Activated T-helper 1 cell treated with anti-CD3 and anti-CD28 coated beads, Interleukin-12 subunit alpha, Interleukin-12 subunit beta, Interleukin-2, Interleukin-4 antibody, amounts not matched to agents 30 ng/mL and 10 ng/mL and 1 ng/mL, durations not matched to agents 14 hours and 24 hours and 36 hours (primary cell): ENCODE results near the gene SGPL1. TPM values are rescaled to one million over a fixed set of nuclear protein-coding genes. Genes with fewer than 3 reads are reported as not detected.

Experiments
- DNase-seq: peaks from one replicate; pipeline ENCODE4 v3.0.0; 2021; ENCODE audit warnings: low spot score
- H3K27ac Mint-ChIP-seq: one replicate; pipeline ENCODE4 v1.8.0; 2021; ENCODE audit warnings: mild to moderate bottlenecking, mixed read lengths
- H3K27me3 Mint-ChIP-seq: one replicate; pipeline ENCODE4 v1.8.0; 2022; ENCODE audit warnings: mild to moderate bottlenecking, moderate library complexity, mixed read lengths; ENCODE audit not compliant: insufficient read depth
- H3K36me3 Mint-ChIP-seq: one replicate; pipeline ENCODE4 v1.8.0; 2021; ENCODE audit warnings: low read depth, mixed read lengths
- H3K4me1 Mint-ChIP-seq: one replicate; pipeline ENCODE4 v1.8.0; 2021; ENCODE audit warnings: low read depth, mixed read lengths
- H3K4me3 Mint-ChIP-seq: one replicate; pipeline ENCODE4 v1.8.0; 2021; ENCODE audit warnings: mild to moderate bottlenecking, moderate library complexity, mixed read lengths
- H3K9me3 Mint-ChIP-seq: one replicate; pipeline ENCODE4 v1.8.0; 2021; ENCODE audit warnings: mixed read lengths
- intact Hi-C: fragments of 100-400 bp; cut with micrococcal nuclease; formaldehyde crosslinking; loops from one replicate; pipeline ENCODE4 v1.15.1; 2024
- total RNA-seq: library from RNA; stranded (reverse); gene quantifications from 2 replicates; pipeline ENCODE4 v1.2.3, GENCODE V29; 2022

The SGPL1 gene
- total RNA-seq, 1 donor from 2014 or later: 79.0 TPM

- Mint-ChIP-seq H3K27me3 (peaks cover under 1% of the 10 kb centered on the region), H3K27ac (peak within 1 kb of the TSS; percentile 71), H3K9me3 (no peaks in the 10 kb centered on the region), H3K4me1 (peaks cover 10% of the 10 kb centered on the region), H3K4me3 (peak within 1 kb of the TSS; percentile 82), H3K36me3 (peaks cover 9% of the 10 kb centered on the region)
- intact Hi-C loops: loop anchor here (1.0 to 10.0 kb wide), 2 partner anchors 8 to 483 kb away; partner anchors contain the start of gene EIF4EBP2
- DNase-seq: peak; percentile 71
These were observed 72.4 kb downstream of the SGPL1 start, which contains the start of gene PCBD1 for GRCh38 chr10:70887804-70888800. Gene PCBD1 (minus strand): TSS chr10:70888565. CDS start chr10:70888533, 32 bp downstream.

GRCh38 chr10:70889291-70889690 lies 73.5 kb downstream of the SGPL1 start:
- intact Hi-C loops: loop anchor here (10.0 kb wide), 1 partner anchor 484 kb away; the partner anchor contains the start of gene EIF4EBP2
- H3K4me3 Mint-ChIP-seq: peak overlapping the region; percentile 82
- no peaks in the 10 kb centered on the region for H3K9me3 Mint-ChIP-seq
- H3K27me3 Mint-ChIP-seq: peaks cover 3% of the 10 kb centered on the region
- H3K27ac Mint-ChIP-seq: no peak overlapping the region
- no peak for DNase-seq
- H3K36me3 Mint-ChIP-seq: peaks cover 5% of the 10 kb centered on the region
- H3K4me1 Mint-ChIP-seq: peaks cover 10% of the 10 kb centered on the region

GRCh38 chr10:70890917-70891431 lies 75.2 kb downstream of the SGPL1 start:
- Mint-ChIP-seq H3K27me3 (peaks cover 8% of the 10 kb centered on the region), H3K4me1 (peaks cover 10% of the 10 kb centered on the region), H3K9me3 (no peaks in the 10 kb centered on the region), H3K36me3 (no peaks in the 10 kb centered on the region), H3K4me3 (no peak overlapping the region), H3K27ac (no peak overlapping the region)
- no peak for DNase-seq
- intact Hi-C loops: no loop called here

- no peak overlapping the region for H3K4me3 Mint-ChIP-seq
- intact Hi-C loops: no loop called here
- H3K27me3 Mint-ChIP-seq: peaks cover 8% of the 10 kb centered on the region
- no peak for DNase-seq
- H3K27ac Mint-ChIP-seq: no peak overlapping the region
- peaks cover 10% of the 10 kb centered on the region for H3K4me1 Mint-ChIP-seq
- no peaks in the 10 kb centered on the region for H3K9me3 Mint-ChIP-seq
- H3K36me3 Mint-ChIP-seq: no peaks in the 10 kb centered on the region
These were observed 75.9 kb downstream of the SGPL1 start for GRCh38 chr10:70891627-70892026.

- intact Hi-C loops: no loop called here
- Mint-ChIP-seq H3K36me3 (no peaks in the 10 kb centered on the region), H3K27ac (no peak overlapping the region), H3K9me3 (no peaks in the 10 kb centered on the region), H3K4me1 (peaks cover 10% of the 10 kb centered on the region), H3K4me3 (no peak overlapping the region), H3K27me3 (peaks cover 8% of the 10 kb centered on the region)
- DNase-seq: no peak
These were observed 76.9 kb downstream of the SGPL1 start for GRCh38 chr10:70892631-70893030.

GRCh38 chr10:70893227-70894006 lies 77.7 kb downstream of the SGPL1 start:
- Mint-ChIP-seq H3K4me3 (no peak overlapping the region), H3K27ac (no peak overlapping the region), H3K9me3 (no peaks in the 10 kb centered on the region), H3K36me3 (no peaks in the 10 kb centered on the region), H3K4me1 (peaks cover 10% of the 10 kb centered on the region), H3K27me3 (peaks cover 8% of the 10 kb centered on the region)
- intact Hi-C loops: no loop called here
- DNase-seq: no peak

- DNase-seq: no peak
- Mint-ChIP-seq H3K27me3 (peaks cover 8% of the 10 kb centered on the region), H3K4me3 (no peak overlapping the region), H3K4me1 (peaks cover under 1% of the 10 kb centered on the region), H3K36me3 (no peaks in the 10 kb centered on the region), H3K27ac (no peak overlapping the region), H3K9me3 (no peaks in the 10 kb centered on the region)
- intact Hi-C loops: no loop called here
These were observed 78.7 kb downstream of the SGPL1 start for GRCh38 chr10:70894416-70894815.

- no peaks in the 10 kb centered on the region for H3K4me1 Mint-ChIP-seq
- DNase-seq: no peak
- no peaks in the 10 kb centered on the region for H3K36me3 Mint-ChIP-seq
- intact Hi-C loops: no loop called here
- H3K9me3 Mint-ChIP-seq: no peaks in the 10 kb centered on the region
- H3K27me3 Mint-ChIP-seq: peaks cover 10% of the 10 kb centered on the region
- no peak overlapping the region for H3K4me3 Mint-ChIP-seq
- no peak overlapping the region for H3K27ac Mint-ChIP-seq
These were observed 80.8 kb downstream of the SGPL1 start for GRCh38 chr10:70896551-70896950.

GRCh38 chr10:70898687-70899086 lies 82.9 kb downstream of the SGPL1 start:
- H3K27ac Mint-ChIP-seq: no peak overlapping the region
- H3K27me3 Mint-ChIP-seq: peaks cover 8% of the 10 kb centered on the region
- DNase-seq: no peak
- no peaks in the 10 kb centered on the region for H3K9me3 Mint-ChIP-seq
- no peaks in the 10 kb centered on the region for H3K36me3 Mint-ChIP-seq
- H3K4me3 Mint-ChIP-seq: no peak overlapping the region
- H3K4me1 Mint-ChIP-seq: no peaks in the 10 kb centered on the region
- intact Hi-C loops: no loop called here

- Mint-ChIP-seq H3K9me3 (no peaks in the 10 kb centered on the region), H3K4me3 (no peak overlapping the region), H3K36me3 (no peaks in the 10 kb centered on the region), H3K27ac (no peak overlapping the region), H3K4me1 (no peaks in the 10 kb centered on the region), H3K27me3 (peaks cover 8% of the 10 kb centered on the region)
- DNase-seq: no peak
- intact Hi-C loops: no loop called here
These were observed 83.3 kb downstream of the SGPL1 start for GRCh38 chr10:70899096-70899495.

GRCh38 chr10:70901276-70901878 lies 85.6 kb downstream of the SGPL1 start:
- Mint-ChIP-seq H3K27me3 (peaks cover 2% of the 10 kb centered on the region), H3K4me1 (no peaks in the 10 kb centered on the region), H3K27ac (no peak overlapping the region), H3K4me3 (no peak overlapping the region), H3K9me3 (no peaks in the 10 kb centered on the region), H3K36me3 (no peaks in the 10 kb centered on the region)
- DNase-seq: no peak
- intact Hi-C loops: no loop called here

- Mint-ChIP-seq H3K27me3 (peaks cover 2% of the 10 kb centered on the region), H3K4me1 (no peaks in the 10 kb centered on the region), H3K4me3 (no peak overlapping the region), H3K9me3 (no peaks in the 10 kb centered on the region), H3K36me3 (no peaks in the 10 kb centered on the region), H3K27ac (no peak overlapping the region)
- no peak for DNase-seq
- intact Hi-C loops: no loop called here
These were observed 87.0 kb downstream of the SGPL1 start for GRCh38 chr10:70902661-70903261.
